D341Med (cell line): ENCODE measurements around the gene ASAP2.

ENCODE experiments used
- DNase-seq: peaks from one replicate; pipeline ENCODE4 v3.0.0; 2012; ENCODE audit warnings: low spot score

ASAP2 gene

DNA sequence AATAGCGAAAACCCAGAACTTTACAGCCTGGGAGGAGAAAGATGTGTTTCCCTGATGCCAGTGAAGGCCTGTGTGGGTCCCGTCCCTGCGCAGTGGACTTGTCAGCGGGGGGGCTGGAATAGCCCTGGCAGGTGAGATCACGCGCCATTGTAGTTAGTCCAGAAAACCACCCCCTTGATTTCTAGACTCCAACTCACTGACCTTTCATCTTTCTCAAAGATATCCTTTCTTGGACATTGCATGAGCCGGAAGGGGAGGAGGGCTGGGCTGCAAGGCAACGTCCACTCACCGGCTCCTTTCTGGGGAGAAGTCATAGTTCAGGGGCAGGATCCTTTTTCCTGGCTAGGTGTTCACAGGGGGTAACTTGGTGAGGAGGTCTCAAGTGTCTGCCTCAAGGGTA is 22.3 kb upstream of the ASAP2 start:
- DNase-seq = no peak

DNA sequence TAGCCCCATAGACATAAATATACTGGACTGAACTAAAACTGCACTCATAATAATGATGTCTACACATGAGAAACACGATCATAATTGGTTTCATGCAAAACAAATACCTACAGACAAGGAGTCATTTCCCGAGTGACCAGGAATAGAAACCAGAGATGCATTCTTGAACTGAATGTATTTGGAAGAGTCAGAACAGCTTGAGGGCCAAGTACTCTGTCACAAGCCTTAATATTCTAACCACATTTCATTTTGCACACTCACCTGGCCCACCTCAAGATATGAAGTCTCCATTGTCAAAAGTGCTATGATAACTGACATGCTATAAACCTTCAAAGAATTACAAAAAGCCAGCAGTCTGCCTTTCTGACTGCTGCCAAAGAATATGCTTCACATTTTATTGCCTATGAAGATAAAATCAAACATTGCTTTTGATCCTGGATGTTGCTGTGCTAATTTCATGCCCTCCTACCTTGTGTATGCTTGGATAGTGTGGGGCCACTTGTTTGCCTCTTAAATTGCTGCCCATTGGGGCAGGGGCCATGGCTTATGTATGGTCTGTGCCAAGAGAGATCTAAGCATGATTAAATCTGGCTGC is 18.9 kb upstream of the ASAP2 start:
- no peak for DNase-seq

DNA sequence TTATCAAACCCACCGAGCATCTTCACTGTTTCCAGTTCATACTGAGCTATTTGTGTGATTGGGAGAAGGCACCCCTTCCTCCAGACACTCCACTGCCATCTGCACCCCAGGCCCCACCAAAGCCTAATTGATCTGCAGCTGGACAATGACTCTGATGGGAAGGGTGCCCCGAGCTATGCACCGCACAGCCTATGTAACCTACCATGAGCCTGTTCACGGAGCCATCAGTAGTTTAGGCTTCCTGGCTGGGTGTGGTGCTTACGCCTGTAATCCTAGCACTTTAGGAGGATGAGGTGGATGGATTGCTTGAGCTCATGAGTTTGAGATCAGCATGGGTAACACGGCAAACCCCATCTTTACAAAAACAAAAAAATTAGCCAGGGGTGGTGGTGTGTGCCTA is 17.8 kb upstream of the ASAP2 start:
- no peak for DNase-seq

DNA sequence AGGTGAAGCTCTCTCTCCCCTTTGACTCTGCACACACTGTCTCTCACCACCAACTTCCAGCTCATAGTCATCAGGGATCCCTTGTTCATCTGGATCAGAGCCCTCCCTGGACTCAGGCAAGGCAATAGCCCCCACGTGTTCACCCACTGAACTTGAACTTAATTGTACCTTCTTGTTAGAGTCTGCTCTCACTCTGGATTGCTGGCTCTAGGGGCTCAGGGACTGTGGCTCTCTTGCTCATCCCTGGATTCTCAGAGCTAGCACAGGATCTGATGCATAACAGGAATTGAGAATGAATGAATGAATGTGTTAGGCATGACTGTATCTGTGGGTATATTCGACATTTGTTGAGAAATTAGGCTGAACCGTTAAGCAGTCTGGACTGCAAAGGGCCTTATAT is 16.7 kb upstream of the ASAP2 start:
- DNase-seq = no peak

DNA sequence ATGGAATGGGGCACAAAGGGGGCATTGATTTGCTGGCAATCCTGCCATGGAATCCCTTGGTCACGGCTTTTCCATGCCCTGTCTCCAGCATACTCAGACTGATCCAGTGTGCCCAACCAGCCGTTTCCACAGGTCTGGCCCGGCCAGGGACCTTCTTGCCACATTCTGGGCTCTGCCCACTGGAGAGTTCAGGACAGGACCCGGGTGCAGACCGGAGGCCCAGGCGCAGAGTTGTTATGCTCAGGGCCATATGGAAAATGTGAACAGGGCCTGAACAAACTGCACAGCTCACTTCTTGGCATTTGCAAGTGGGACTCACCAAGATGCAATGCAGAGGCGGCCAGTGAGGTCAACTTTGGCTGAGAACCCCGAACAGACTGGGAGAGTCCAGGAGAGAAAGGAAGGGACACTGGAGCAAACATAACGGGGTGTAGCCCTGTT is 15.6 kb upstream of the ASAP2 start:
- no peak for DNase-seq

DNA sequence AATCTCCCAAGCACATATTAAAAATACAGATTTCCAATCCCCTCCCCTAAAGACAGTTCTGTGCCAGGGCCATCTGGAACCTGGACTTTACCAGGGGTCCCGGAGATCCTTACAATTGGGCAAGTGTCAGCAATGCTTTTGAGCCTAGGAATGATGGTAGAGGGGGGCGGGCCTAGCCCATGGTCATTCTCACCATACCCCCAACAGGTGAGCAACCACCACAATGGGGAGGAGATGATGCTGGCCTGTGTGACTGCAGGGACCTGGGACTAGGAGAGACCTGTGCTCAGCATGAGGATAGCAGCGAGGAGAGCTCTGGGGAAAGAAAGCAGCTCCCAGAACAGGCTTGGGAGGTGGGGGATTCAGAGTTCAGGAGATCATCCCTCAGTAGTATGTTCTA is 13.9 kb upstream of the ASAP2 start:
- no peak for DNase-seq

DNA sequence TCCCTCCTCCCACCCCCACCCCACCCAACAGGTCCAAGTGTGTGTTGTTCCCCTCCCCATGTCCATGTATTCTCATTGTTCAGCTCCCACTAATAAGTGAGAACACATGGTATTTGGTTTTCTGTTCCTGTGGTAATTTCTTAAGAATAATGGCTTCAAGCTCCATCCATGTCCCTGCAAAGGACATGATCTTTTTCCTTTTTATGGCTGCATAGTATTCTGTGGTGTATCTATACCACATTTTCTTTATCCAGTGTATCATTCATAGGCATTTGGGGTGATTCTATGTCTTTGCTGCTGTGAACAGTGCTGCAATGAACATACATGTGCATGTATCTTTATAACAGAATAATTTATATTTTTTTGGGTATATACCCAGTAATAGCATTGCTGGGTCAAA is 12.3 kb upstream of the ASAP2 start:
- DNase-seq = no peak

DNA sequence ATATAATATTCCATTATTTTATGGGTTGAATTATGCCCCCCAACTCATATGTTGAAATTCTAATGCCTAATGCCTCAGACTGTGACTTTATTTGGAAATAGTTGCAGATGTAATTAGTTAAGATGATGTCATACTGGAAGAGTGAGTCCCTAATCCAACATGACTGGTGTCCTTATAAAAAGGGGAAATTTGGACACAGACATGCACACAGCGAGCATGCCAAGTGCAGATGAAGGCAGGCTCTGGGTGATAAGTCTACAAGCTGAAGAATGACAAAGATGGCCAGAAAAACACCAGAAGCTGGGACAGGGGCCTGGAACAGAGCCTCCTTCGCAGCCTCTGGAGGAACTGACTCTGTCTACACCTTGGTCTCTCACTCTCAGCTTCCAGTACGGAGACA is 10.0 kb upstream of the ASAP2 start:
- no peak for DNase-seq

DNA sequence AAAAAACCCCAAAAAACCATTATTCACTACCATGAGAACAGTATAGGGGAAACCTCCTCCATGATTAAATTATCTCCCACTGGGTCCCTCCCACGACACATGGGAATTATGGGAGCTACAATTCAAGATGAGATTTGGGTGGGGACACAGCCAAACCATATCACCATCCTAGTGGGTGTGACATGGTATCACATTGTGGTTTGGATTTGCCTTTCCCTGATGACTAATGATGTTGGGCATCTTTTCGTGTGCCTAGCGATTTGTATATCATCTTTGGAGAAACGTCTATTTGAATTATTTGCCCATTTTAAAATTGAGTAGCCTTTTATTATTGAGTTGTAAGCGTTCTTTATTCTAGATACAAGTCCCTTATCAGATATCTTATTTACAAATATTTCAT is 8.7 kb upstream of the ASAP2 start:
- DNase-seq = no peak

DNA sequence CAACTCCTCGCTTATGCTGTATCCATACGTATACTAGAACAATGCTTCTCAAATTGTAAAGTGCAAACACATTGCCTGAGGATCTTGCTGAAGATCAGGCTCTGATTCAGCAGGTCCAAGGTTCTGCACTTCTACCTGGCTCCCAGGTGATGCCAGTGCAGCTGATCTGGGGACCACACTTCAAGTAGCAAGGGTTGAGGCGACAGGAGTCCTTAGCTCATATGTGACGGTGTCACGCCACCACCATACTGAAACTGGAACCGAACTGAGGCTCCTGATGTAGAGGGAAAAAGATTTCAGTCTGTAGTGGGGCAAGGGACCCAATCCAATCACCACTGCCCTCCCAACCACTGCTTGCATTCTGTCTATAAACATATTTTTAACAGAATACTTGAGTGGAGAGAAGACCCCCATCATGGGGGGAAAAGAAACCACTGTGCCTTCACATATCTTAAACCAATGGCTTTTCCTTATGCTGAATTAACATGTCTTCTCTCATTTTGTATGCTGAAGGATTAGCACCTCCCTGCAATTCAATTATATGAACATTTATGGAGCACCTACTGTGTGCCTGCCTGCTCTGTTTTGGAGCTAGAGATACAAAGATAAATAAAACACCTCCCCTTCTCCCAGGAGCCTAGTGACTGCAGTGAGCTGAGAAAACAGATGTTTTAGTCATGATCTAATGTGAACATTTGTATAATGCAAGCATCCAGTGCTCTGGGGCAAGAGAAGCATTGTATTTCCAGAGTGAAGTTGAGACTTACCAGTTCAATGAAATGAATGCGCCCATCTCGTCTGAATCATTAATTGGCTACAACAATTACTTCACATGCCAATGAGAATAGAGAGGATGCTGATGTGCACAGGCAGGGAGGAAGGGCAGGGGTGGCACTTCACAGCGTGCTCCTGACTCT is 6.6 kb upstream of the ASAP2 start:
- DNase-seq = no peak

DNA sequence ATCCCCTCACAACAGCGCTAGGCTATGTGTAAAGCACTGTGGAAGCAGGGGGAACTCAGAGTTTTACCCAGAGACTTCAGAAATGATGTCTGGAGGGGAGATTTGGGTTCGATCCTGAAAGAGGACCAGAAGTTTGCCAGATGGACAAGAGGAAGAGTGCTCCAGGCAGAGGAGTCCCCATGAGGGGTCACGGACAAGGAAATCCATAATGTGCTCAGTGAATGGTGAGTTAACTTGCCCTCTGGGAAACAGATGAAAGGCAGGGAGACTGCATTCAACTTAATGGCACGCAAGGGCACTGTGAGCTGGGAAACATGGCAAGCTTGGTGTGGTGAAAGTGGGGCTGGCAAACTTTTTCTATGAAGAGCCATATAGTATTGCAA is 6.0 kb upstream of the ASAP2 start:
- no peak for DNase-seq

DNA sequence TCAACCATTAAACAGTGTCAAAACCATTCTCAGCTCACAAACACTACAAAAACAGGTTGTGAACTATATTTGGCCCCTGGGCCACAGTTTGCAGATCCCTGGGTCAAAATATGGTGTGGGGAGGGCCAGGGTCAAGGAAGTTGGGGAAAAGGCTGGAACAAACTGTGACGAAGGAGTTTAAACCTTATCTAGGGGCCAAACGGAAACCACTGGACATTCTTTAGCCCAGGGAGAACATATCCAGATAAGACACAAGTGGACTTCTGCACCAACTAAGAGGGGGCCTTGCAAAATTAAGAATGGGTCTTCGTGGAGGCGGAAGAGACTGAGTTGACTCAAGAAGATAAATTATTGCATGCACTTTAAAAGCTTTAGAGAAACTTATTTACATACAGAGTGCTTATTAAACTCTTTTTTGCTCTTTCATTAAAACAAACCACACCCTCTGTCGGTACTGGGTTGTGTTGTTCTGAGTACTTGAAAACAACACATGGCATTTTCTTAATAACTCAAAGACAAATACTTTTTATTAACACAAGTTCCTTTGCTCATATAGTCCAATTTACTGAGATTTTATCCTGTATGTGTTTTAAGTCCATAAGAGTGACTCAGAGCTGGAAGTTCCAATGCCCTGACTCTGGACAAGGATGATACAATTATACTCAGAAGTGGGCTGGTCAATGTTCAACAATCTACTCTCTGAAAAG is 5.3 kb upstream of the ASAP2 start:
- DNase-seq = no peak

DNA sequence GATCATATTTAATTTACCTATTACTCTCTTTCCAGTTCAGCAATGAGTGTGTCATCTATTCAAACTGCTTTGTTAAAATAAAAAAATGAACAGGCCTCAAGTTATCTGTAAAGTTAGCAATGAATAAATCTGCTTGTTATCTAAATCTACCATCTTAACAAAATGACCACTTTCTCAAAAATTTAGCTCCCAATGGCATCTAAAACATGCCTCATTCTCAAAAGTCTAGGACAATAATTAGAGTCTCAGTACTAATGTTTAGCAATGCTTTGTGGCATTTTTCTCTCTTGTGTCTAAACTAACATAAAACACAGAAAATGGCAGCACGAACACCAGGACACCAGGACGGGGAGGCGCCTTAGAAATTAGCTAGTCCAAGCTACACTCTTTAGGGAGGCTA is 3.6 kb upstream of the ASAP2 start:
- DNase-seq = no peak

DNA sequence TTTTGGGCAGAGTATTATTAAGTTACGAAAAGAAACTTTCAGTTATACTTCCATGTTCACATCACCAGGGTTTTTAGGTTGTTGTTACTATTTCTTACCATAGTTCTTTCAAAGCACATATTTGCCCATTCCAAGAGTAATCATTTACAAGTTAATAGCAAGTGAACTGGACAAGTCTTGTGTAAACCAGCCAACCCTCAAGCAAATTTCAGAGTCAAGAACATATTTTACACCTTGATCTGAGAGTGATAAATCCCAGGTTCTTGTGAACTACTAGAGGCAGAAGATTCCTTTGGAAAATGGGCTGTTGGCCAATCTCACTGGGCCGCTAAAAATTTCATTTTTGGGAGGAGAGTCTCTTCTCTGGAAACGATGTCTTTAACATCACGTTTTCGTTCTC is 2.7 kb upstream of the ASAP2 start:
- DNase-seq = no peak

DNA sequence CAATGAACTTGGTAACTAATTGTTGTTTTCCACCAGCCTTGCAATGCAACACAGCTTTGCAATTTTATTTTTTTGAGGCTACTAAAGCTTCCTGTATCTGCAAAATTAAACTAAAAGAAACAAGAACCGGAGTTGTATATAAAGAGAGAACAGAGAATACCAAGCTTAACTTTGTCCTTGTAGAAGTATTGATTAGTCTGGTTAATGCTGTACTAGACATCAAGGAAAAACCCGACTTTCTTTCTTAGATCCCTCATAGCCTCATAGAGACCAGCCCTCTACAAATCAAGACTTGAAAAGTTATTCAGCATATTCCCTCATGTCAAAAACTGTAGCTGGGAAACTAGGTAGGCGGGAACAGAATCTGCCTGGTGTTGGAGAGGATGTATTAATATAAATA is 1.7 kb upstream of the ASAP2 start:
- DNase-seq = no peak

DNA sequence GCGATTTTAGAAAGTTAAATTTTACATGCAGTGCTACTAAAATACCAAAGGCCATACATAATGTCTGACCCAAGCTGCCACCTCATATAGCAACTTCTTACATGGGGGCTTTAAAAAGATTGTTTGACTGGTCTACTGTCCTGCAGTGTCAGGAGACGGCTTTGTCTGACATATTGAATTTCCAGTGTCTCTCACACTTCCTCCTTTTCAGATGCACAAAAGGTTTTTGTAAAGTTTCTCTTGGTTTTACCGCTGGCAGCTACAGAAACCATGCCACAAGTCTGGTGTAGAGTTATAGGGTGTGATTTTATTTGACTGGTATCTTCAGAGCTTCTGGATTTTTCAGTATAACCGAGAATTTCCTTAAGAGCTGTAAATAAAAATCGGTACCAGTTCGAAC is 1.1 kb upstream of the ASAP2 start:
- DNase-seq = no peak

DNA sequence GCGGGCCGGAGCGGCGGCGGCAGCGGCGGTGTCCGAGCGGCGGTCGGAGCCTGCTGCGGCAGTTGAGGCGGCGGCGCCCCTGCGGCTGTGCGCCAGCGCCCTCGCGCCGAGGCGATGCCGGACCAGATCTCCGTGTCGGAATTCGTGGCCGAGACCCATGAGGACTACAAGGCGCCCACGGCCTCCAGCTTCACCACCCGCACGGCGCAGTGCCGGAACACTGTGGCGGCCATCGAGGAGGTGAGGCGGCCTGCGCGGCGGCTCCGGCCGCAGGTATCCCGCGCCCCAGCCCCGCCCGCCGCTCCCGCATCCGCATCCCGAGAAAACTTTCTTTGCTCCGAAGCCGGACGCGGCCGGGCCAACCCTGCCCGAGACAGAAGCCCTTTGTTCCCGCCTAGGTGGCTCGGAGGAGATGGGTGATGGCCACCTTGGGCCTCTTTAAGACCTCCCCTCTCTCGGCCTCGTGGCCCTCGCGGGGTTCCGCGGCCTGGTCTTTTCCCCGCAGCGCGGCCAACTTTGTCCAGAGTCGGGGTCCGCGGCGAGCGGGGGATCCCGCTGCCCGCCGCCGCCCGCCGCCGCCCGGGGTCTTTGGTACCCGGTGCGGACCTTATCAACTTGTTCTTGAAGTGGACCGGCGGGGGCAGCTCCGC is 504 bp downstream of the ASAP2 start:
- no peak for DNase-seq

DNA sequence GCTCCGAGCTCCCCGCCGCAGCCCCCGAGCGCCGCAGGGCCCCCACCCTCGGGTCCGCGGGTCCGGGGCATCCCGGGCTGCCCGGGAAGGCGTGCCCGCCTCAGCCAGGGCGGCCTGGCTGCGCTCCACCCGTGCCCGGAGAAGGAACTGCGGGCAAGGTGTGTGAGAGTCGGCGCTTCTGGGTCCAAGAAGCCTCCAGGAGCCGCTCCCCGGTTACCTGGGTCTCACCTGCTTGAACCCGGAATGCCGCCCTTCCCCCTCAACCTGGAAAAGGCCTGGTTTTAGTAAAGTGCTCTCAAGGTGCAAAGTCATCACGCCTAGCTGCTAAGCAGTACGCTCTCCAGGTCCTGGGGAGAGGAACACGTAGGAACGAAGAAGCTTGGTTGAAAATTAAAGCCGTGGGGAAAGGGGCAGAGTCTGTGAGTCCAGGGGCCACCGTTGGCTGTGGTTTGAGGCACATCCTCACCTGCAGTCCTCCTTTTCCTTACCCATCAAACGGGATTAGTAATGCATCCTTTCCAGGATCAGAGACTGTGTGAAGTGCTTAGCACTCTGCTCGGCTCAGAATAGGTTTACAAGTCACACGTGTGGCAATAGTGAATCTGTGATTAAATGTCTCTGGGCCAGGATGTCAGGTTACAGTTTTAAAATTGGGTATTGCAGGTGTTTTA is 1.2 kb downstream of the ASAP2 start:
- peak; percentile 70 for DNase-seq

DNA sequence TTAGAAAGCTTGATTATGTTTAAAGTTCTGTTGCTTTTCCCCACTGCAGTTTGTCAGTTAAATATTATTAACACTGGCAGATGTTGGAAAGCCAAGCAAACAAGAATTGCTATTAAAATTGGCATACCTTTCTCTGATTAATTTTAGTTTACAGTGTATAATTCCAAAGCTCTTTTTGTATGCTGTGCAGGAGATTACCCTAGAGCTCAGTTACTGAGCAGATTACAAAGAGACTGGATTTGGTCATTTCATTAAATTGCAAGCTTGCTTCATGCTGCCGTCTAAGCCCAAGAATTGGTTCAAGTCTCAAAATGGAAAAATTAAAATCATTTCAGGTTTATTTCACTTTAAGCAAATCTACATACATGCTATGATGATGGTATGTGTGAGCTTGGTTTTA is 2.3 kb downstream of the ASAP2 start:
- DNase-seq = no peak

DNA sequence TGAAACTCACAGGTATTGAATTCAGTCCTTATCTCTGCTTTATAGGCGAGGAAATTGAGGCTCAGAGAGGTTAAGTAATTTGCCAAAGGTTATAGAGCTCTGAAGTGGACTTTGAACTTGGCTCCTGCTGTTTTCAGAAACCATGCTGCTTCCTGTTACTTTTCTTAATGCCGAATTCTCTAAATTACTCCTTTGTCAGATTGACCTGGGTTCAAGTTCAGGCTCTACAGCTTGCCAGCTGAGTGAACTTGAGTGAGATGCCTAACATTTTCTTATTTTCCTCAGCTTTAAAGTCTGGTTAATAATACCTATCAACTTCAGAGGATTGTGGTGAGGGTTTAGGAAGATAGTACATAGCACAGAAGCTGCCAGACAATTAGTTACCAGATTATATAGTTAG is 3.4 kb downstream of the ASAP2 start:
- no peak for DNase-seq

DNA sequence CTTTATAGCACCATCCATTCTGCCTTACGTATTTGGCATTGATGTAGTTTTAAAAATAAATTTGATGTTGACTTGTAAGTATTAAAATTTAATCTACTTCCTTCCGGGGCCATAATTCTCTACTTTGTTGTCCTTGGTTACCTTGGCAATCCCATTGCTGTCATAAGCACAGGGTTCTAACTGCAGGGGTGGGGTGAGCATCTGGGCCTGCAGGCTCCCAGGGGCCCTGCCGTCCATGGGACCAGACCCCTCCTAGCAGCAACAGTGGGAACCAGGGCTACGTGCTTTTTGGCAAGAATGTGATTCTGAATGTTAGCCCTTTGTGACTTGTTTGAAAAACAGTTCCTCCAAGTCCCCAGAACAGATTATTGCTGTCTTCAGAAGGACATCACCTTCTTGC is 4.9 kb downstream of the ASAP2 start:
- no peak for DNase-seq

DNA sequence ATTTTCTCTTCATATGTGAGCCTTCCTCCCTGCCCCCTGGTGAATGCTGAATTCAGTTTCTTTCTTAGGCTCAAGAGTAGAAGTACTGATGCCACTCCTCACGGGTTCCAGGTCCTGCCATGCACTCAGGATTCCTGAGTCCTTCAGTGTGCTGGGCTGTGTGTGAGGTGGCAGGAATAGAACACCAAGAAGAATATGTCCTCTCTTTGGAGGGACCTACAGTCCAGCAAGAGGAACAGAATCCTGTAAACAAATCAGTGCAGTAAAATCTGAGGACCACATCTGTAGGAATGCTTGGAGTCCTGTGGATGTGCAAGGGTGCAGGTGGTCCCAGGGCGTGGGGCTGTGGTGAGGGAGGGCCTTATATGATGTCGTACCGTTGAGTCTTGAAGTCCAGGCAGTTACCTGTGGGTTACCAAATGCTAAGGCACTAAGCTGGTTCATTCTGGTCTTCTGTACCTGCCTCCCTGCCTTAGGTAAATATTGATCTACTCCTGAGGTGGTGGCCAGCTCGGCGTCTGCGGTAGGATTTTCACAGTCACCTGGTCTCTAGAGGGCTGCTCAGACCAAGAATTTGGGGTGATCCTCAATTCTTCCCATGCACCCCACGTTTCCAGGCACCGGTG is 5.5 kb downstream of the ASAP2 start:
- no peak for DNase-seq
